Measurements from ENCODE around the gene HSD11B2. TPM values are rescaled to one million over a fixed set of nuclear protein-coding genes. Genes with fewer than 3 reads are reported as not detected.

The HSD11B2 gene
- total and polyA plus RNA-seq, 10 of the 15 experiments (the other 5 are each of a cell fraction or from before 2014, with no cell fraction given): 0.09 to 0.34 (median 0.21) TPM; not detected in 2

DNA sequence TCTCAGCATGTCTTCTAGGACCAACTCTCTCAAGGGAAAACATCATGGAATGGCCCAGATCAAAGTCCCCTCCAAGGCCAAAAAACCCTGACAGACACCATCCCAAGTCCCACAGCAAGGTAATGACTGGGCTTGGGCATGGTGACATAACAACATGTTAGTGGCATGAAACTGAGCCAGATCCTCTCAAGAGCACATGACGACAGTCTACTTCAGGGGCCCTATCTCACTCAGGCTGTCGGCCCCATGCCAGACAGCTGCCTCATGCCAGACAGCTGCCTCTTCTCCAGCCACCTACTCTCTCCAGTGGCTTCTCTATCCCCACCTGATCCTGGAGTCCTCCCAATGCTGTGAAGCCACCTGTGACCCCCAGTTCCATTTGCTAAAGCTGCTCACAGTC lies 18.4 kb downstream of the HSD11B2 start:
- Histone ChIP-seq H4K20me1 (ENCODE audit: control insufficient read depth, insufficient read depth) (no peaks in the 10 kb centered on the region), H2AFZ (ENCODE audit: control insufficient read depth, low read depth, low read length) (no peak overlapping the region), H3K9ac (ENCODE audit: control insufficient read depth, insufficient read depth, low read length) (no peak overlapping the region), H3K27ac (ENCODE audit: control insufficient read depth, insufficient read depth) (no peak overlapping the region), H3K4me3 (no peak overlapping the region), H3K9me3 (replicated peaks; ENCODE audit: control insufficient read depth, insufficient read depth, low read length) (no peaks in the 10 kb centered on the region), H3K79me2 (ENCODE audit: control insufficient read depth, insufficient read depth, low read length) (no peaks in the 10 kb centered on the region), H3K27me3 (replicated peaks in 1 of 2; ENCODE audit: control insufficient read depth in 2 of 2, insufficient read depth in 2 of 2, low read length in 1 of 2) (no peaks in the 10 kb centered on the region), H3K4me2 (ENCODE audit: control insufficient read depth, insufficient read depth) (no peak overlapping the region), H3K36me3 (ENCODE audit: control insufficient read depth in 2 of 2, insufficient read depth in 2 of 2, low read length in 1 of 2) (peaks cover 10 to 17% of the 10 kb centered on the region in 2 experiments; a peak in 3 of 4 replicates), H3K4me1 (ENCODE audit: control insufficient read depth, insufficient read depth, low read length) (no peaks in the 10 kb centered on the region)
- intact Hi-C loops (cut with micrococcal nuclease; ENCODE audit: unreplicated experiment): no loop called here
- BruUV-seq (replicated peaks): no TSS peak
- 90% methylated on average over 2 of the region's 2 CpGs for WGBS (ENCODE audit: insufficient coverage, insufficient replicate concordance, low lambda C conversion rate, missing lambda C conversion rate)
- RAD21 ChIA-PET (ENCODE audit: unreplicated experiment): no interaction called here
- ATAC-seq: no peak
- SMC1A ChIA-PET (ENCODE audit: uncharacterized antibody, unreplicated experiment): interaction anchor here (1.1 to 1.6 kb wide), 2 partner anchors 21 to 189 kb away, joined by 4 read pairs; no protein-coding TSS in a partner anchor
- POLR2A ChIA-PET: no interaction called here
- no peak for FAIRE-seq
- no peak for DNase-seq (ENCODE audit: low read depth, low spot score)
- in situ Hi-C loops (cut with MboI): no loop called here
- CTCF ChIA-PET: interaction anchor here (0.6 to 1.6 kb wide), 2 partner anchors 21 to 117 kb away, joined by 4 to 7 read pairs; no protein-coding TSS in a partner anchor
- no peak for TF ChIP-seq ETV6 (conservative IDR thresholded peaks at IDR 0.05 in 1 of 2, IDR thresholded peaks at IDR 0.05 in 1 of 2; ENCODE audit: borderline replicate concordance in 1 of 2, low read depth in 1 of 2)
- TF ChIP-seq RAD21 (IDR thresholded peaks at IDR 0.05; ENCODE audit: insufficient read depth, low read depth, low read length): no peak
- no peak for TF ChIP-seq ZNF207 (IDR thresholded peaks at IDR 0.05; ENCODE audit: borderline replicate concordance)
- no peak for TF ChIP-seq NR2C2 (IDR thresholded peaks at IDR 0.05; ENCODE audit: borderline replicate concordance, control insufficient read depth, insufficient read length, low read depth)
- TF ChIP-seq, protein P1, sequence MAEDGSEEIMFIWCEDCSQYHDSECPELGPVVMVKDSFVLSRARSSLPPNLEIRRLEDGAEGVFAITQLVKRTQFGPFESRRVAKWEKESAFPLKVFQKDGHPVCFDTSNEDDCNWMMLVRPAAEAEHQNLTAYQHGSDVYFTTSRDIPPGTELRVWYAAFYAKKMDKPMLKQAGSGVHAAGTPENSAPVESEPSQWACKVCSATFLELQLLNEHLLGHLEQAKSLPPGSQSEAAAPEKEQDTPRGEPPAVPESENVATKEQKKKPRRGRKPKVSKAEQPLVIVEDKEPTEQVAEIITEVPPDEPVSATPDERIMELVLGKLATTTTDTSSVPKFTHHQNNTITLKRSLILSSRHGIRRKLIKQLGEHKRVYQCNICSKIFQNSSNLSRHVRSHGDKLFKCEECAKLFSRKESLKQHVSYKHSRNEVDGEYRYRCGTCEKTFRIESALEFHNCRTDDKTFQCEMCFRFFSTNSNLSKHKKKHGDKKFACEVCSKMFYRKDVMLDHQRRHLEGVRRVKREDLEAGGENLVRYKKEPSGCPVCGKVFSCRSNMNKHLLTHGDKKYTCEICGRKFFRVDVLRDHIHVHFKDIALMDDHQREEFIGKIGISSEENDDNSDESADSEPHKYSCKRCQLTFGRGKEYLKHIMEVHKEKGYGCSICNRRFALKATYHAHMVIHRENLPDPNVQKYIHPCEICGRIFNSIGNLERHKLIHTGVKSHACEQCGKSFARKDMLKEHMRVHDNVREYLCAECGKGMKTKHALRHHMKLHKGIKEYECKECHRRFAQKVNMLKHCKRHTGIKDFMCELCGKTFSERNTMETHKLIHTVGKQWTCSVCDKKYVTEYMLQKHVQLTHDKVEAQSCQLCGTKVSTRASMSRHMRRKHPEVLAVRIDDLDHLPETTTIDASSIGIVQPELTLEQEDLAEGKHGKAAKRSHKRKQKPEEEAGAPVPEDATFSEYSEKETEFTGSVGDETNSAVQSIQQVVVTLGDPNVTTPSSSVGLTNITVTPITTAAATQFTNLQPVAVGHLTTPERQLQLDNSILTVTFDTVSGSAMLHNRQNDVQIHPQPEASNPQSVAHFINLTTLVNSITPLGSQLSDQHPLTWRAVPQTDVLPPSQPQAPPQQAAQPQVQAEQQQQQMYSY (CRISPR knock-in tag; IDR thresholded peaks at IDR 0.05): no peak
- no peak for TF ChIP-seq CBX5 (IDR thresholded peaks at IDR 0.05; ENCODE audit: low read depth)
- no peak for TF ChIP-seq DPF2 (IDR thresholded peaks at IDR 0.05)
- no peak for TF ChIP-seq POLR2AphosphoS5 (IDR thresholded peaks at IDR 0.05; ENCODE audit: low read length)
- TF ChIP-seq, protein P2, sequence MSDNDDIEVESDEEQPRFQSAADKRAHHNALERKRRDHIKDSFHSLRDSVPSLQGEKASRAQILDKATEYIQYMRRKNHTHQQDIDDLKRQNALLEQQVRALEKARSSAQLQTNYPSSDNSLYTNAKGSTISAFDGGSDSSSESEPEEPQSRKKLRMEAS (IDR thresholded peaks at IDR 0.05; ENCODE audit: low read depth, low read length): no peak
- TF ChIP-seq, protein P3, sequence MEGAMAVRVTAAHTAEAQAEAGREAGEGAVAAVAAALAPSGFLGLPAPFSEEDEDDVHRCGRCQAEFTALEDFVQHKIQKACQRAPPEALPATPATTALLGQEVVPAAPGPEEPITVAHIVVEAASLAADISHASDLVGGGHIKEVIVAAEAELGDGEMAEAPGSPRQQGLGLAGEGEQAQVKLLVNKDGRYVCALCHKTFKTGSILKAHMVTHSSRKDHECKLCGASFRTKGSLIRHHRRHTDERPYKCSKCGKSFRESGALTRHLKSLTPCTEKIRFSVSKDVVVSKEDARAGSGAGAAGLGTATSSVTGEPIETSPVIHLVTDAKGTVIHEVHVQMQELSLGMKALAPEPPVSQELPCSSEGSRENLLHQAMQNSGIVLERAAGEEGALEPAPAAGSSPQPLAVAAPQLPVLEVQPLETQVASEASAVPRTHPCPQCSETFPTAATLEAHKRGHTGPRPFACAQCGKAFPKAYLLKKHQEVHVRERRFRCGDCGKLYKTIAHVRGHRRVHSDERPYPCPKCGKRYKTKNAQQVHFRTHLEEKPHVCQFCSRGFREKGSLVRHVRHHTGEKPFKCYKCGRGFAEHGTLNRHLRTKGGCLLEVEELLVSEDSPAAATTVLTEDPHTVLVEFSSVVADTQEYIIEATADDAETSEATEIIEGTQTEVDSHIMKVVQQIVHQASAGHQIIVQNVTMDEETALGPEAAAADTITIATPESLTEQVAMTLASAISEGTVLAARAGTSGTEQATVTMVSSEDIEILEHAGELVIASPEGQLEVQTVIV (IDR thresholded peaks at IDR 0.05; ENCODE audit: borderline replicate concordance, partially characterized antibody): no peak
- TF ChIP-seq SMARCA5 (IDR thresholded peaks at IDR 0.05): no peak
- TF ChIP-seq, protein P4, sequence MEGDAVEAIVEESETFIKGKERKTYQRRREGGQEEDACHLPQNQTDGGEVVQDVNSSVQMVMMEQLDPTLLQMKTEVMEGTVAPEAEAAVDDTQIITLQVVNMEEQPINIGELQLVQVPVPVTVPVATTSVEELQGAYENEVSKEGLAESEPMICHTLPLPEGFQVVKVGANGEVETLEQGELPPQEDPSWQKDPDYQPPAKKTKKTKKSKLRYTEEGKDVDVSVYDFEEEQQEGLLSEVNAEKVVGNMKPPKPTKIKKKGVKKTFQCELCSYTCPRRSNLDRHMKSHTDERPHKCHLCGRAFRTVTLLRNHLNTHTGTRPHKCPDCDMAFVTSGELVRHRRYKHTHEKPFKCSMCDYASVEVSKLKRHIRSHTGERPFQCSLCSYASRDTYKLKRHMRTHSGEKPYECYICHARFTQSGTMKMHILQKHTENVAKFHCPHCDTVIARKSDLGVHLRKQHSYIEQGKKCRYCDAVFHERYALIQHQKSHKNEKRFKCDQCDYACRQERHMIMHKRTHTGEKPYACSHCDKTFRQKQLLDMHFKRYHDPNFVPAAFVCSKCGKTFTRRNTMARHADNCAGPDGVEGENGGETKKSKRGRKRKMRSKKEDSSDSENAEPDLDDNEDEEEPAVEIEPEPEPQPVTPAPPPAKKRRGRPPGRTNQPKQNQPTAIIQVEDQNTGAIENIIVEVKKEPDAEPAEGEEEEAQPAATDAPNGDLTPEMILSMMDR (IDR thresholded peaks at IDR 0.05 in 2 of 3, conservative IDR thresholded peaks at IDR 0.05 in 1 of 3; ENCODE audit: control insufficient read depth in 2 of 3, extremely low read depth in 1 of 3, insufficient read depth in 1 of 3, low read depth in 3 of 3, low read length in 3 of 3): no peak
- TF ChIP-seq, protein P5, sequence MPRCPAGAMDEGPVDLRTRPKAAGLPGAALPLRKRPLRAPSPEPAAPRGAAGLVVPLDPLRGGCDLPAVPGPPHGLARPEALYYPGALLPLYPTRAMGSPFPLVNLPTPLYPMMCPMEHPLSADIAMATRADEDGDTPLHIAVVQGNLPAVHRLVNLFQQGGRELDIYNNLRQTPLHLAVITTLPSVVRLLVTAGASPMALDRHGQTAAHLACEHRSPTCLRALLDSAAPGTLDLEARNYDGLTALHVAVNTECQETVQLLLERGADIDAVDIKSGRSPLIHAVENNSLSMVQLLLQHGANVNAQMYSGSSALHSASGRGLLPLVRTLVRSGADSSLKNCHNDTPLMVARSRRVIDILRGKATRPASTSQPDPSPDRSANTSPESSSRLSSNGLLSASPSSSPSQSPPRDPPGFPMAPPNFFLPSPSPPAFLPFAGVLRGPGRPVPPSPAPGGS (IDR thresholded peaks at IDR 0.05; ENCODE audit: borderline replicate concordance, insufficient read depth, low read depth, low read length, poor library complexity, severe bottlenecking): no peak
